Activated CD4-positive, alpha-beta T cell treated with anti-CD3 and anti-CD28 coated beads, Interleukin-2, amount 50 U/mL, for 48 hours (primary cell): ENCODE data around the gene MRPL23.
"Not testable (repeated sequence)": the region's sequence is repeated elsewhere in the genome, so short reads cannot be mapped to it uniquely, and the experiment has no call there.

Experiments
- DNase-seq, 2 experiments: peaks; one replicate each; pipeline ENCODE4 v3.0.0-alpha.2; 2020

The MRPL23 gene

GRCh38 chr11:1934335-1935155 lies 12.6 kb upstream of the MRPL23 start:
- DNase-seq, result no peak

GRCh38 chr11:1935156-1936071 lies 11.7 kb upstream of the MRPL23 start:
- DNase-seq, result no peak

- no peak for DNase-seq
These were observed 10.9 kb upstream of the MRPL23 start for GRCh38 chr11:1936072-1936780.

- DNase-seq, result no peak
These were observed 10.1 kb upstream of the MRPL23 start for GRCh38 chr11:1936781-1937615.

GRCh38 chr11:1937616-1938342 lies 9.4 kb upstream of the MRPL23 start:
- no peak for DNase-seq

GRCh38 chr11:1938343-1939005 lies 8.7 kb upstream of the MRPL23 start:
- DNase-seq, result no peak

GRCh38 chr11:1939006-1939625 lies 8.0 kb upstream of the MRPL23 start:
- no peak for DNase-seq

- DNase-seq, result not testable (repeated sequence)
These were observed 7.3 kb upstream of the MRPL23 start for GRCh38 chr11:1939788-1940187.

- DNase-seq, result no peak
These were observed 4.4 kb upstream of the MRPL23 start for GRCh38 chr11:1942558-1943260.

GRCh38 chr11:1943576-1943975 lies 3.6 kb upstream of the MRPL23 start:
- DNase-seq, result no peak

GRCh38 chr11:1943977-1944376 lies 3.2 kb upstream of the MRPL23 start:
- no peak for DNase-seq

GRCh38 chr11:1947592-1948237 lies 583 bp downstream of the MRPL23 start:
- no peak for DNase-seq

- no peak for DNase-seq
These were observed 1.3 kb downstream of the MRPL23 start for GRCh38 chr11:1948389-1948788.

GRCh38 chr11:1949302-1949701 lies 2.2 kb downstream of the MRPL23 start:
- no peak for DNase-seq

GRCh38 chr11:1949922-1950321 lies 2.8 kb downstream of the MRPL23 start:
- no peak for DNase-seq

- no peak for DNase-seq
These were observed 5.8 kb downstream of the MRPL23 start for GRCh38 chr11:1952806-1953482.

- DNase-seq, result peak in 1 of 2 experiments; percentile 18
These were observed 6.5 kb downstream of the MRPL23 start for GRCh38 chr11:1953489-1954266.

- no peak for DNase-seq
These were observed 11.2 kb downstream of the MRPL23 start for GRCh38 chr11:1958367-1958766.
